GM13977 (cell line): ENCODE measurements around the gene CHI3L1.

Experiments used
- DNase-seq: peaks from one replicate; pipeline ENCODE4 v3.0.0; 2012; ENCODE audit warnings: low spot score
- CTCF ChIP-seq: IDR thresholded peaks from 2 replicates; pipeline ENCODE4 v1.5.1; 2012; ENCODE audit warnings: mild to moderate bottlenecking, control low read depth; ENCODE audit not compliant: insufficient read depth; ENCODE audit errors: extremely low read depth, missing control alignments
- in situ Hi-C: fragments of 300-500 bp; cut with MboI; formaldehyde crosslinking; loops from one replicate; pipeline ENCODE4 v1.12.0; 2022; ENCODE audit warnings: low sequenced_read_pairs, low pct_unique_long_range_greater_than_20kb, mixed read lengths, inconsistent platforms; ENCODE audit not compliant: unreplicated experiment

The CHI3L1 gene

GRCh38 chr1:203153989-203154821, 32.3 kb downstream of the CHI3L1 start:
- DNase-seq: no peak
- in situ Hi-C loops: no loop called here

GRCh38 chr1:203153051-203153988, 33.2 kb downstream of the CHI3L1 start:
- no peak for DNase-seq
- in situ Hi-C loops: no loop called here
- TF ChIP-seq CTCF: no peak

More at GRCh38 chr1:203153989-203154821, 32.3 kb downstream of the CHI3L1 start:
- TF ChIP-seq CTCF: no peak

GRCh38 chr1:203152158-203153034, 34.1 kb downstream of the CHI3L1 start:
- TF ChIP-seq CTCF: no peak
- DNase-seq: no peak
- in situ Hi-C loops: no loop called here

- TF ChIP-seq CTCF: no peak
- in situ Hi-C loops: no loop called here
- DNase-seq: no peak
Observed at GRCh38 chr1:203151362-203152157, 34.9 kb downstream of the CHI3L1 start.

- DNase-seq: no peak
- in situ Hi-C loops: no loop called here
- no peak for TF ChIP-seq CTCF
Observed at GRCh38 chr1:203150511-203151297, 35.8 kb downstream of the CHI3L1 start.
